Keratinocyte (primary cell): Measurements from ENCODE around the gene WDR1.

ENCODE experiments used
- CTCF ChIP-seq, 3 experiments: IDR thresholded peaks in 1 of 3; conservative IDR thresholded peaks in 1 of 3; optimal IDR thresholded peaks in 1 of 3; 2 replicates in 2 of 3; 3 replicates in 1 of 3; pipeline versions ENCODE3 to v1.5.1; 2011; ENCODE audit warnings: low read length in 3 of 3, mild to moderate bottlenecking in 3 of 3, moderate library complexity in 2 of 3, control low read depth in 1 of 3, inconsistent platforms in 1 of 3; ENCODE audit not compliant: insufficient read depth in 2 of 3; ENCODE audit errors: extremely low read depth in 1 of 3
- EZH2 ChIP-seq: IDR thresholded peaks from one replicate; pipeline ENCODE4 v1.6.1; 2012; ENCODE audit warnings: inconsistent platforms, mild to moderate bottlenecking, low read length, moderate library complexity

GRCh38 chr4:10130178-10130888 lies 13.7 kb upstream of the WDR1 start:
- TF ChIP-seq CTCF (optimal IDR thresholded peaks at IDR 0.05 in 1 of 3, IDR thresholded peaks at IDR 0.05 in 1 of 3, conservative IDR thresholded peaks at IDR 0.05 in 1 of 3; ENCODE audit: extremely low read depth in 1 of 3, insufficient read depth in 2 of 3, low read length in 3 of 3) (no peak), EZH2 (no peak)
